Stimulated activated CD8-positive, alpha-beta memory T cell treated with anti-CD3 and anti-CD28 coated beads, Interleukin-7, amount 100 ng/mL, for 1 hour (primary cell): ENCODE data around the gene INKA1.
"Not testable (repeated sequence)": the region's sequence is repeated elsewhere in the genome, so short reads cannot be mapped to it uniquely, and the experiment has no call there.

Experiments
- DNase-seq, 2 donors: peaks; one replicate each; pipeline ENCODE4 v3.0.0-alpha.2; 2020; ENCODE audit warnings: low read depth in 2 of 2

INKA1 gene

DNA sequence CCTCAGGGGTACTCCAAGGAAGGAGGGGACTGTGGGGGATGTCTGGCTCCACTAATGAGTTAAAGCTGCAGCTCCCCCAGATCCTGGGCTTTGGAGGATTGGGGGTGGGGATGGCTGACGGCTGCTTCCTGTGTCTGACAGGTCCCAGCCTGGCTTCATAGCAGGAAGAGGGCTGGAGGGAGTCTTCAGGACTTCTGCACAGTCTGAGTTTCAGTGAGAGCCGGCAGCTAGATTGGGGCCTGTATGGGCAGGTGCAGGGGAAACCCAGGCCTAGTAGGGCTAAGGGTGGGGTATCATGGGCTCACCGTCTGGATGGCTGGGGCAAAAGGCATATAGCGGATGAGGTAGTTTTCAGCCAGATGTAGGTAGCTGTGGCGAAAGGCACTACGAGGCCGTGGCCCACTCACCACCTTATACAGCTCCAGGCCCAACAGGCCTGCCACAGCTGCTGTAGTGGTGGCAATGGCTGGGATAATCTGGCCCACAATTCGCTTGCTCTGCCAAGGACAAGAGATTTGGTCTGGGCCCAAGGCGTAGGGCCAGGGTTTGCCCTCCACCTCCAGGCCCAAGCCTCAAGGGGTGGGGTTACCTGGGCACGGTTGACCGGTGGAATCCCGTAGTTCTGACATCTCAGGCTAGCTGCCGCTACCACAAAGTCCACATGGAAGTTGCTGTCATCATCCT is 4.5 kb downstream of the INKA1 start:
- DNase-seq, result no peak

DNA sequence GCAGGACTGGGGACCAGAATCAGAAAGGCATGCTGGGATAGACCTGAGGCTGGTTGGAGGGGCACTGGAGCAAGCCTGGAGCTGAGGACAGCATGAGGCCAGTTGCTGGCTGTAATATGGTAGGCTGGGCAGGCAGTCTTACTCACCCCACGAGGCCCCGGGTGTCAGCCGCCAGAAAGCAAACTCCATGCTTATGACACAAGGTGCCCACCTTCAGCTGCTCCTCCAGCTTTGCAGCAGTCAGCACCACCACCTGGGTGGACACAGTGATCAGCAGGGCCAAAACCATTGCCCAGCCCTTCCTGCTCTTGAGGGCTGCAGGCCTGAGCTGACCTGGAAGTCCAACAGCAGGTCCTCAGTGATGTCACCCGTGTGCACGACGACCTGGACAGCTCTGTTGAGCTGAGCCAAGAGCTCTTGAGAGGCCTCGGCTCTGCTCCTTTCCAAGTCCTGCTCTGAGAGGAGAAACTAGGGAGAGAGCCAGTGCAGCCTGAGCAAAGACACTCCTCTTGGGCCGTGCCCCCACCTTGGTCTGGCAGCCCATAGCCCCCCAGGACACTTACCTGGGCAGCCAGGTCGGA is 9.9 kb downstream of the INKA1 start:
- DNase-seq, result no peak

DNA sequence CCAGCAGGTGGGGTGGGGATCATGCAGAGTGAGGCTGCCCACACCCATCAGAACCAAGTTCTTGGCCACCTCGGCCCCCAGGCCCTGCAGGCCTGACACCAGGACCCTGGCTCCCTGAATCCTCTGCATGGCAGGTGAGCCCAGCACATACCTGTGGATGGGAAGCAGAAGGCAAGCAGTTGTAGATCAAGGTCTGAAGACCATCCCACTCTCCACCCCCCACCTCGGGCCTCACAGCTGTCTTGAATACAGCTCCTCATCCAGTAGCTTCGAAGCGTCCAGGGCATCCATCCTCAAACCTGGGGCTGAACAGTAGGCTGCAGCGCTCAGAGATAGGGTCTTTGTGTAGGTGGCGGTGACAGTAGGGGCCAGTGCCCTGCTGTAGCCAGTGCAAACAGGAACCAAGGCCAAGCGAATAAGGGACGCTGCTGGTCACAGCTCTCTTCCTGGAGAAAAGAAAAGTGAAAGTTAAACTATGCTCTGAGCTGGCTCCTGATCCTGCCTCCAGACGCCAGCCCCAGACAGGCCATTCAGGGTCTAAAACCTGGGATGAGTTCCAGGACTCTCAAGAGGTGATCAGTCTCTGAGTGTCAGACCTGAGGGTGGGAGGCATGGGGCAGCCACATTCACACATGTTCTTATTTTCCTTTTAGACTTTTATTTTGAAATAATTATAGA is 10.6 kb downstream of the INKA1 start, which contains the start of gene UBA7:
Gene UBA7, minus strand, starts transcription at position 457 of the 678 bp plus-strand sequence. Its CDS starts 166 bp downstream, at position 291.
- no peak for DNase-seq

GRCh38 chr3:49823131-49823530 is 20.1 kb downstream of the INKA1 start:
- DNase-seq, result not testable (repeated sequence)

GRCh38 chr3:49826016-49826415 is 23.0 kb downstream of the INKA1 start:
- no peak for DNase-seq

- DNase-seq, result no peak
Observed at GRCh38 chr3:49831341-49831740, 28.3 kb downstream of the INKA1 start.

DNA sequence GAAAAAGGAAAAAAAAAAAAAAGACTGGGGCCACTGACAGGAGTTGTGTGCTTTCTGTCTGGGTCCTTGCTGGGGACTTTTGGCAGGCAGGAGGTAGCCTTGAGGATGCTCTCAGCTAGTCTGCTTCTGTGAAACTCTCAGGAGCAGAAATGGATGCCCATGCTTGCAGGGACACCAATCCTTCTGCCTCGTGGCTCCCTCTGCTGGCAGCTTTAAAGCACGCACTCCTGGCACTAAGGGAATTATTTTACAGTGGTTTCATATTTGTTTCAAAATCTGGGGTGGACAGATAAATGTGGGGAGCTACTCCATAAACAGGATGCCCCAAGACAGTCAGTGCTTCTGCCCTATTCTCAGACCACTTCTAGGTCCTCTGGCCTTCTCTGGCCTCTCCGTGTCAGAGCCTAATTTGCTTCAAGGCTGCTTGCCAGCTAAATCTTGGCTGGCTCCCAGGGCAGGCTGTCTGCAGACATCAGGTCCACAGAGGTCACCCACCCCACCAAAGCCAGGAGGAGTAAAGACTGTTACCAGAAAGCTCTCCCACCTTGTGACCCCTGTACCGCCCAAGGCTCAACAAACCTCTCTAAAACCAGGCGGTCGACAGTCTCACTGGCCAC is 36.2 kb downstream of the INKA1 start:
- peak; percentile 64 to 67 for DNase-seq

DNA sequence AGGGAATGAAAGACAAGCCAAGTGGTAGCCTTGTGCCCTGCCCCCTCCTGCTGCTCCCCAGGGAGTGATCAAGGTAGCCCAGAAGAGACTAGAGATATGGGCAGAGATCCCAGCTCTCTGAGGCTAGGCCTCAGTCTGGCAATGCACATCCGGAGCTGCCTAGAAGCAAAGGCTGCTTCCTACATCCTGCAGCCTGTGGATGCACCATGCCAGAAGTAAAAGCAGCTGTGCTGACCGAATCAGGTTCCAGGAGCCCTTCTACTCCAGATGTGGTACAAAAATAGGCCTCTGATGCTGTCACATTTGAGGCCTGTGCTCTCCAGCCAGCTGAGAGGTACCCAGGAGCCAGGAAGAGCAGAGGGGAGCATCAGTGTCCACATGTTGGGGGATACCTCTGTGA is 37.3 kb downstream of the INKA1 start:
- no peak for DNase-seq

DNA sequence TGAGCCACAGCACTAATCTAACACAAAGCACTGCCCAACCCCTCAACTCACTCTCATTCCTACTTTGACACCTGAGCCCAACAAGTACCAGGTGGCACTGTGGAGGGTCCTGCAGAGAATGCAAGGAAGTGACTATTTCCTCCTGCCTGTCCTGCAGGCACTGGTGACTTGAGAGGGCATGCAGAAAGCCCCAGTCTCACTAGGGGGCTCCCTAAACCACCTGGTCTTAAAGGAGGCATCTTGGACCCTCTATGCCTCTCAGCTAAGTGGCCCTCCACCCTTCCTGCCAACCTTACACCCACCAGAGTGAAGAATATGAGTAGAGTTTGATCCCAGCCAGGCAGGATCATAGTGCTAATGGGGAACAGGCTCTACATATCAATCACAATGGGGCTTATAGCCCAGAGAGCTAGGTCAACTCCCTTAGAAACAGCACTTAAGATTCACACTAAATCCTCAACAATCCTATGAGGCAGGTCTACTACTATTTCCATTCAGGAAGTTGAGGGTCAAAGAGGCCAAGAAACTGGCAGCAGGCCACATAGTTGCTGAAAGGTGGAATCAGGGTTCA is 38.1 kb downstream of the INKA1 start:
- DNase-seq, result no peak

GRCh38 chr3:49841806-49842205 is 38.7 kb downstream of the INKA1 start:
- DNase-seq, result no peak

GRCh38 chr3:49842843-49843517 is 39.9 kb downstream of the INKA1 start:
- no peak for DNase-seq

GRCh38 chr3:49844464-49845183 is 41.6 kb downstream of the INKA1 start:
- DNase-seq, result no peak

- DNase-seq, result no peak
Observed at GRCh38 chr3:49845694-49846093, 42.6 kb downstream of the INKA1 start.
